GM23338 (cell line): ENCODE measurements around the gene GPD1. TPM values are rescaled to one million over a fixed set of nuclear protein-coding genes. Genes with fewer than 3 reads are reported as not detected.
A peak's percentile ranks its signal among the peaks of the same experiment; 100 is the strongest.

Source experiments
- ATAC-seq: fragments of 200-7000 bp; cut with Tn5 transposase; 3 replicates; pipeline ENCODE4 v1.9.1; 2020
- DNase-seq: peaks from one replicate; pipeline ENCODE4 v3.0.0-alpha.2; 2015; ENCODE audit warnings: low spot score
- H2AFZ ChIP-seq: fragments of 200-600 bp; sonication (generic); 2 replicates; pipeline ENCODE4 v1.8.0; 2016; ENCODE audit warnings: antibody characterized with exemption, mild to moderate bottlenecking, moderate library complexity
- H3F3A ChIP-seq: fragments of 200-600 bp; sonication (generic); replicated peaks from 2 replicates; pipeline ENCODE4 v1.8.0; 2017; ENCODE audit warnings: antibody characterized with exemption, mixed run types, low read depth
- H3K27ac ChIP-seq: fragments of 200-600 bp; sonication (generic); 2 replicates; pipeline ENCODE4 v1.6.1; 2016; ENCODE audit warnings: low read depth
- H3K27me3 ChIP-seq: fragments of 200-600 bp; sonication (generic); 2 replicates; pipeline ENCODE4 v1.8.0; 2016; ENCODE audit warnings: mild to moderate bottlenecking, mixed run types, moderate library complexity; ENCODE audit not compliant: insufficient read depth
- H3K36me3 ChIP-seq: fragments of 200-600 bp; sonication (generic); 2 replicates; pipeline ENCODE4 v1.8.0; 2016; ENCODE audit warnings: mild to moderate bottlenecking; ENCODE audit not compliant: insufficient read depth
- H3K4me1 ChIP-seq: fragments of 200-600 bp; sonication (generic); 2 replicates; pipeline ENCODE4 v1.8.0; 2016; ENCODE audit warnings: mild to moderate bottlenecking, moderate library complexity; ENCODE audit not compliant: insufficient read depth
- H3K4me2 ChIP-seq: fragments of 200-600 bp; sonication (generic); 2 replicates; pipeline ENCODE4 v1.7.1; 2017; ENCODE audit warnings: mixed run types
- H3K4me3 ChIP-seq: fragments of 200-600 bp; sonication (generic); 2 replicates; pipeline ENCODE4 v1.6.1; 2016; ENCODE audit warnings: mixed run types
- H3K79me2 ChIP-seq: fragments of 200-600 bp; sonication (generic); replicated peaks from 2 replicates; pipeline ENCODE4 v1.8.0; 2017; ENCODE audit warnings: mild to moderate bottlenecking; ENCODE audit not compliant: insufficient read depth
- H3K9me2 ChIP-seq: fragments of 200-600 bp; sonication (generic); 2 replicates; pipeline ENCODE4 v1.8.0; 2017; ENCODE audit not compliant: insufficient read depth
- H4K20me1 ChIP-seq: fragments of 200-600 bp; sonication (generic); replicated peaks from 2 replicates; pipeline ENCODE4 v1.8.0; 2017; ENCODE audit warnings: mild to moderate bottlenecking; ENCODE audit not compliant: insufficient read depth
- H3K27ac Mint-ChIP-seq: 2 replicates; pipeline ENCODE4 v1.8.0; 2020; ENCODE audit warnings: inconsistent platforms, mild to moderate bottlenecking, moderate library complexity, mixed read lengths
- H3K27me3 Mint-ChIP-seq: 3 replicates; pipeline ENCODE4 v1.8.0; 2022; ENCODE audit warnings: low read depth, mild to moderate bottlenecking, moderate library complexity, mixed read lengths, inconsistent platforms; ENCODE audit not compliant: insufficient read depth, poor library complexity
- H3K36me3 Mint-ChIP-seq: 3 replicates; pipeline ENCODE4 v1.8.0; 2021; ENCODE audit warnings: low read depth, mild to moderate bottlenecking, inconsistent platforms, moderate library complexity, mixed read lengths
- H3K4me1 Mint-ChIP-seq: 3 replicates; pipeline ENCODE4 v1.8.0; 2020; ENCODE audit warnings: mild to moderate bottlenecking, inconsistent platforms, mixed read lengths
- H3K4me3 Mint-ChIP-seq: 3 replicates; pipeline ENCODE4 v1.8.0; 2021; ENCODE audit warnings: moderate library complexity, mild to moderate bottlenecking, inconsistent platforms, mixed read lengths
- H3K9me3 Mint-ChIP-seq: 3 replicates; pipeline ENCODE4 v1.8.0; 2020; ENCODE audit warnings: moderate library complexity, mild to moderate bottlenecking, inconsistent platforms, mixed read lengths
- CTCF ChIP-seq, 2 experiments: fragments of 200-600 bp in 1 of 2; sonication (generic) in 1 of 2; conservative IDR thresholded peaks; 2 replicates each; pipeline versions ENCODE4 v1.5.1 to v1.6.1; 2016 to 2017; ENCODE audit warnings: antibody characterized with exemption in 2 of 2, low read depth in 2 of 2, mild to moderate bottlenecking in 2 of 2, moderate library complexity in 1 of 2
- EZH2phosphoT487 ChIP-seq: fragments of 200-600 bp; sonication (generic); IDR thresholded peaks from one replicate; pipeline ENCODE4 v1.8.1; 2018; ENCODE audit warnings: antibody characterized with exemption; ENCODE audit not compliant: unreplicated experiment
- NANOG ChIP-seq: IDR thresholded peaks from 2 replicates; pipeline ENCODE4 v1.6.1; 2016; ENCODE audit warnings: antibody characterized with exemption, borderline replicate concordance
- STAT1 ChIP-seq: IDR thresholded peaks from one replicate; pipeline ENCODE4 v1.6.1; 2016; ENCODE audit warnings: antibody characterized with exemption; ENCODE audit not compliant: unreplicated experiment
- polyA plus RNA-seq: library from polyadenylated mRNA; unstranded; fragments of >200 nt; fragmentation: Nextera tagmentation; extraction: Ambion mirVana; gene quantifications from 2 replicates; pipeline ENCODE4 v1.2.1, GENCODE V29; 2016
- total RNA-seq: library from RNA; depleted of rRNA; stranded (reverse); fragments of >200 nt; shearing (Covaris generic); gene quantifications from 2 replicates; pipeline ENCODE4 v1.2.3, GENCODE V29; 2014
- TF ChIP-seq, protein P1 (sequence below): IDR thresholded peaks from one replicate; pipeline ENCODE4 v1.6.1; 2018; ENCODE audit warnings: antibody characterized with exemption; ENCODE audit not compliant: unreplicated experiment
- TF ChIP-seq, protein P2 (sequence below): IDR thresholded peaks from 2 replicates; pipeline ENCODE4 v1.6.1; 2016; ENCODE audit warnings: antibody characterized with exemption

The GPD1 gene
- total and polyA plus RNA-seq, 2 experiments from 2014 or later = 0.36 to 0.45 TPM

- TF ChIP-seq, protein P1, sequence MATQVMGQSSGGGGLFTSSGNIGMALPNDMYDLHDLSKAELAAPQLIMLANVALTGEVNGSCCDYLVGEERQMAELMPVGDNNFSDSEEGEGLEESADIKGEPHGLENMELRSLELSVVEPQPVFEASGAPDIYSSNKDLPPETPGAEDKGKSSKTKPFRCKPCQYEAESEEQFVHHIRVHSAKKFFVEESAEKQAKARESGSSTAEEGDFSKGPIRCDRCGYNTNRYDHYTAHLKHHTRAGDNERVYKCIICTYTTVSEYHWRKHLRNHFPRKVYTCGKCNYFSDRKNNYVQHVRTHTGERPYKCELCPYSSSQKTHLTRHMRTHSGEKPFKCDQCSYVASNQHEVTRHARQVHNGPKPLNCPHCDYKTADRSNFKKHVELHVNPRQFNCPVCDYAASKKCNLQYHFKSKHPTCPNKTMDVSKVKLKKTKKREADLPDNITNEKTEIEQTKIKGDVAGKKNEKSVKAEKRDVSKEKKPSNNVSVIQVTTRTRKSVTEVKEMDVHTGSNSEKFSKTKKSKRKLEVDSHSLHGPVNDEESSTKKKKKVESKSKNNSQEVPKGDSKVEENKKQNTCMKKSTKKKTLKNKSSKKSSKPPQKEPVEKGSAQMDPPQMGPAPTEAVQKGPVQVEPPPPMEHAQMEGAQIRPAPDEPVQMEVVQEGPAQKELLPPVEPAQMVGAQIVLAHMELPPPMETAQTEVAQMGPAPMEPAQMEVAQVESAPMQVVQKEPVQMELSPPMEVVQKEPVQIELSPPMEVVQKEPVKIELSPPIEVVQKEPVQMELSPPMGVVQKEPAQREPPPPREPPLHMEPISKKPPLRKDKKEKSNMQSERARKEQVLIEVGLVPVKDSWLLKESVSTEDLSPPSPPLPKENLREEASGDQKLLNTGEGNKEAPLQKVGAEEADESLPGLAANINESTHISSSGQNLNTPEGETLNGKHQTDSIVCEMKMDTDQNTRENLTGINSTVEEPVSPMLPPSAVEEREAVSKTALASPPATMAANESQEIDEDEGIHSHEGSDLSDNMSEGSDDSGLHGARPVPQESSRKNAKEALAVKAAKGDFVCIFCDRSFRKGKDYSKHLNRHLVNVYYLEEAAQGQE = no peak
These were observed 18.8 kb upstream of the GPD1 start, which contains the start of gene SMARCD1 (continued) for GRCh38 chr12:50084775-50085614.

- H3K4me3 ChIP-seq = peak overlapping the region; percentile 58
- peaks cover 33% of the 10 kb centered on the region for H3F3A ChIP-seq
- peak overlapping the region; percentile 91 for H3K4me2 ChIP-seq
- Mint-ChIP-seq H3K36me3 (peaks cover 50% of the 10 kb centered on the region), H3K4me1 (peaks cover 28% of the 10 kb centered on the region), H3K4me3 (peak overlapping the region; percentile 89), H3K9me3 (no peaks in the 10 kb centered on the region; the same call in 2 of the 3 replicates), H3K27ac (peak overlapping the region; percentile 80), H3K27me3 (peaks cover 7% of the 10 kb centered on the region)
- ATAC-seq = no peak; the same call in 2 of the 3 replicates
- peaks cover 14% of the 10 kb centered on the region for H3K27me3 ChIP-seq
- peaks cover 5% of the 10 kb centered on the region for H3K4me1 ChIP-seq
- H3K79me2 ChIP-seq = peaks cover 27% of the 10 kb centered on the region
- peaks cover 36% of the 10 kb centered on the region for H3K36me3 ChIP-seq
- peak overlapping the region; percentile 92 for H3K27ac ChIP-seq
- peaks cover 18% of the 10 kb centered on the region for H4K20me1 ChIP-seq
- H2AFZ ChIP-seq = no peak overlapping the region
- H3K9me2 ChIP-seq = no peaks in the 10 kb centered on the region
- DNase-seq = no peak
- TF ChIP-seq CTCF (conservative IDR thresholded peaks at IDR 0.05; ENCODE audit: low read depth in 2 of 2) (no peak), EZH2phosphoT487 (no peak), NANOG (no peak), STAT1 (no peak)
- TF ChIP-seq, protein P2, sequence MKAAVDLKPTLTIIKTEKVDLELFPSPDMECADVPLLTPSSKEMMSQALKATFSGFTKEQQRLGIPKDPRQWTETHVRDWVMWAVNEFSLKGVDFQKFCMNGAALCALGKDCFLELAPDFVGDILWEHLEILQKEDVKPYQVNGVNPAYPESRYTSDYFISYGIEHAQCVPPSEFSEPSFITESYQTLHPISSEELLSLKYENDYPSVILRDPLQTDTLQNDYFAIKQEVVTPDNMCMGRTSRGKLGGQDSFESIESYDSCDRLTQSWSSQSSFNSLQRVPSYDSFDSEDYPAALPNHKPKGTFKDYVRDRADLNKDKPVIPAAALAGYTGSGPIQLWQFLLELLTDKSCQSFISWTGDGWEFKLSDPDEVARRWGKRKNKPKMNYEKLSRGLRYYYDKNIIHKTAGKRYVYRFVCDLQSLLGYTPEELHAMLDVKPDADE = no peak
- TF ChIP-seq, protein P1 = no peak
These were observed 18.2 kb upstream of the GPD1 start for GRCh38 chr12:50085615-50086072.
